ENCODE results near the gene NOL9. TPM values are rescaled to one million over a fixed set of nuclear protein-coding genes. Genes with fewer than 3 reads are reported as not detected.
A peak's percentile ranks its signal among the peaks of the same experiment; 100 is the strongest.

NOL9 gene
- total and polyA plus RNA-seq, 4 experiments from 2014 or later, result 12.7 to 60.9 (median 46.3) TPM

GRCh38 chr1:6477039-6477820, 77.1 kb downstream of the NOL9 start:
- H3K9me3 Mint-ChIP-seq, result no peaks in the 10 kb centered on the region

GRCh38 chr1:6476483-6476882, 77.8 kb downstream of the NOL9 start:
- ChIA-PET CTCF (ENCODE audit: partially characterized antibody) (interaction anchor here (0.8 to 2.4 kb wide), 13 partner anchors 8 to 172 kb away, joined by 3 to 13 read pairs (median 7); partner anchors contain the start of gene TNFRSF25), POLR2A (ENCODE audit: partially characterized antibody) (interaction anchor here (0.8 to 1.4 kb wide), 2 partner anchors 21 to 28 kb away, joined by 3 read pairs; no protein-coding TSS in a partner anchor)
- Mint-ChIP-seq H3K27me3 (no peaks in the 10 kb centered on the region), H3K4me3 (no peak overlapping the region), H3K9me3 (no peaks in the 10 kb centered on the region), H3K36me3 (no peaks in the 10 kb centered on the region), H3K27ac (peak overlapping the region in 1 of 7 donors; percentile 27), H3K4me1 (peaks cover 2 to 8% (median 5%) of the 10 kb centered on the region in 4 donors)
- H3K9me3 ChIP-seq (ENCODE audit: control insufficient read depth in 1 of 2, low read length in 2 of 2), result no peaks in the 10 kb centered on the region
- no peak for DNase-seq
- intact Hi-C loops (cut with micrococcal nuclease), result no loop called here
- H3K4me3 ChIP-seq (ENCODE audit: low read length in 2 of 2), result no peak overlapping the region
- peaks cover 5% of the 10 kb centered on the region for H3K4me1 ChIP-seq (ENCODE audit: insufficient read depth, low read length)
- no peak overlapping the region for H3K27ac ChIP-seq (ENCODE audit: low read depth, low read length)
- H3K27me3 ChIP-seq (ENCODE audit: insufficient read depth, low read length), result no peaks in the 10 kb centered on the region
- no peaks in the 10 kb centered on the region for H3K36me3 ChIP-seq (ENCODE audit: insufficient read depth, low read length)

More at GRCh38 chr1:6477039-6477820, 77.1 kb downstream of the NOL9 start:
- ChIA-PET POLR2A (ENCODE audit: partially characterized antibody) (interaction anchor here (1.0 to 1.4 kb wide), 2 partner anchors 22 to 23 kb away, joined by 3 read pairs; no protein-coding TSS in a partner anchor), CTCF (ENCODE audit: partially characterized antibody) (interaction anchor here (0.8 to 4.4 kb wide), 17 partner anchors 7 to 171 kb away, joined by 3 to 15 read pairs (median 7); partner anchors contain the start of gene TNFRSF25)
- peaks cover 5% of the 10 kb centered on the region for H3K4me1 ChIP-seq (ENCODE audit: insufficient read depth, low read length)
- H3K27ac ChIP-seq (ENCODE audit: low read depth, low read length), result no peak overlapping the region
- DNase-seq, result no peak
- Mint-ChIP-seq H3K4me1 (peaks cover 2 to 8% (median 5%) of the 10 kb centered on the region in 4 donors), H3K27ac (no peak overlapping the region), H3K27me3 (no peaks in the 10 kb centered on the region), H3K4me3 (no peak overlapping the region), H3K36me3 (no peaks in the 10 kb centered on the region)
- H3K9me3 ChIP-seq (ENCODE audit: control insufficient read depth in 1 of 2, low read length in 2 of 2), result no peaks in the 10 kb centered on the region
- H3K4me3 ChIP-seq (ENCODE audit: low read length in 2 of 2), result no peak overlapping the region
- intact Hi-C loops (cut with micrococcal nuclease), result no loop called here
- no peaks in the 10 kb centered on the region for H3K36me3 ChIP-seq (ENCODE audit: insufficient read depth, low read length)
- H3K27me3 ChIP-seq (ENCODE audit: insufficient read depth, low read length), result no peaks in the 10 kb centered on the region

GRCh38 chr1:6475381-6476133, 78.8 kb downstream of the NOL9 start:
- Mint-ChIP-seq H3K27me3 (no peaks in the 10 kb centered on the region), H3K4me3 (peak overlapping the region in 2 of 8 donors; percentile 35 to 49), H3K27ac (peak overlapping the region in 2 of 7 donors; percentile 18 to 27), H3K4me1 (peaks cover 2 to 8% (median 5%) of the 10 kb centered on the region in 4 donors), H3K9me3 (no peaks in the 10 kb centered on the region), H3K36me3 (no peaks in the 10 kb centered on the region)
- Histone ChIP-seq H3K4me3 (ENCODE audit: low read length in 2 of 2) (no peak overlapping the region), H3K9me3 (ENCODE audit: control insufficient read depth in 1 of 2, low read length in 2 of 2) (no peaks in the 10 kb centered on the region), H3K27me3 (ENCODE audit: insufficient read depth, low read length) (no peaks in the 10 kb centered on the region), H3K27ac (ENCODE audit: low read depth, low read length) (no peak overlapping the region), H3K36me3 (ENCODE audit: insufficient read depth, low read length) (no peaks in the 10 kb centered on the region), H3K4me1 (ENCODE audit: insufficient read depth, low read length) (peaks cover 5% of the 10 kb centered on the region)
- intact Hi-C loops (cut with micrococcal nuclease), result loop anchor here (1.0 kb wide), 6 partner anchors 9 to 229 kb away; partner anchors contain the start of gene TNFRSF25
- POLR2A ChIA-PET (ENCODE audit: partially characterized antibody), result interaction anchor here (0.8 kb wide), 2 partner anchors 12 to 27 kb away, joined by 3 read pairs; no protein-coding TSS in a partner anchor
- CTCF ChIA-PET (ENCODE audit: partially characterized antibody), result interaction anchor here (0.9 to 2.4 kb wide), 13 partner anchors 9 to 173 kb away, joined by 3 to 13 read pairs (median 7); partner anchors contain the start of gene TNFRSF25
- peak; percentile 76 to 84 (median 79) for DNase-seq

GRCh38 chr1:6474815-6475282, 79.5 kb downstream of the NOL9 start:
- H3K27me3 ChIP-seq (ENCODE audit: insufficient read depth, low read length), result no peaks in the 10 kb centered on the region
- Mint-ChIP-seq H3K36me3 (no peaks in the 10 kb centered on the region), H3K27ac (no peak overlapping the region), H3K27me3 (no peaks in the 10 kb centered on the region), H3K4me1 (peaks cover 2 to 8% (median 5%) of the 10 kb centered on the region in 4 donors), H3K4me3 (no peak overlapping the region), H3K9me3 (no peaks in the 10 kb centered on the region)
- ChIA-PET POLR2A (ENCODE audit: partially characterized antibody) (no interaction called here), CTCF (ENCODE audit: partially characterized antibody) (interaction anchor here (0.9 to 1.9 kb wide), 3 partner anchors 15 to 51 kb away, joined by 3 to 6 read pairs (median 3); no protein-coding TSS in a partner anchor)
- DNase-seq, result no peak
- intact Hi-C loops (cut with micrococcal nuclease), result loop anchor here (1.0 kb wide), 6 partner anchors 9 to 229 kb away; partner anchors contain the start of gene TNFRSF25
- no peak overlapping the region for H3K4me3 ChIP-seq (ENCODE audit: low read length in 2 of 2)
- no peaks in the 10 kb centered on the region for H3K9me3 ChIP-seq (ENCODE audit: control insufficient read depth in 1 of 2, low read length in 2 of 2)
- peaks cover 5% of the 10 kb centered on the region for H3K4me1 ChIP-seq (ENCODE audit: insufficient read depth, low read length)
- H3K36me3 ChIP-seq (ENCODE audit: insufficient read depth, low read length), result no peaks in the 10 kb centered on the region
- H3K27ac ChIP-seq (ENCODE audit: low read depth, low read length), result no peak overlapping the region

GRCh38 chr1:6473974-6474814, 80.1 kb downstream of the NOL9 start:
- H3K4me3 ChIP-seq (ENCODE audit: low read length in 2 of 2), result no peak overlapping the region
- Mint-ChIP-seq H3K36me3 (no peaks in the 10 kb centered on the region), H3K4me1 (peaks cover 2 to 8% (median 5%) of the 10 kb centered on the region in 4 donors), H3K27ac (no peak overlapping the region), H3K27me3 (no peaks in the 10 kb centered on the region), H3K4me3 (no peak overlapping the region), H3K9me3 (no peaks in the 10 kb centered on the region)
- no peak overlapping the region for H3K27ac ChIP-seq (ENCODE audit: low read depth, low read length)
- ChIA-PET CTCF (ENCODE audit: partially characterized antibody) (interaction anchor here (0.9 to 1.0 kb wide), 2 partner anchors 25 to 51 kb away, joined by 3 read pairs; no protein-coding TSS in a partner anchor), POLR2A (ENCODE audit: partially characterized antibody) (interaction anchor here (1.3 kb wide), 1 partner anchor 12 kb away, joined by 7 read pairs; no protein-coding TSS in a partner anchor)
- H3K4me1 ChIP-seq (ENCODE audit: insufficient read depth, low read length), result peaks cover 5% of the 10 kb centered on the region
- no peaks in the 10 kb centered on the region for H3K27me3 ChIP-seq (ENCODE audit: insufficient read depth, low read length)
- H3K9me3 ChIP-seq (ENCODE audit: control insufficient read depth in 1 of 2, low read length in 2 of 2), result no peaks in the 10 kb centered on the region
- intact Hi-C loops (cut with micrococcal nuclease), result no loop called here
- H3K36me3 ChIP-seq (ENCODE audit: insufficient read depth, low read length), result no peaks in the 10 kb centered on the region
- DNase-seq, result no peak

- CTCF ChIA-PET (ENCODE audit: partially characterized antibody), result interaction anchor here (0.8 to 1.5 kb wide), 5 partner anchors 13 to 51 kb away, joined by 3 to 7 read pairs (median 4); no protein-coding TSS in a partner anchor
- no peaks in the 10 kb centered on the region for H3K27me3 ChIP-seq (ENCODE audit: insufficient read depth, low read length)
- no peaks in the 10 kb centered on the region for H3K36me3 ChIP-seq (ENCODE audit: insufficient read depth, low read length)
- H3K27me3 Mint-ChIP-seq, result no peaks in the 10 kb centered on the region
- H3K36me3 Mint-ChIP-seq, result no peaks in the 10 kb centered on the region
- no peak overlapping the region for H3K27ac Mint-ChIP-seq
- POLR2A ChIA-PET (ENCODE audit: partially characterized antibody), result interaction anchor here (0.6 to 5.8 kb wide), 4 partner anchors 10 to 19 kb away, joined by 3 to 40 read pairs (median 8); no protein-coding TSS in a partner anchor
- no peak overlapping the region for H3K27ac ChIP-seq (ENCODE audit: low read depth, low read length)
- no peak overlapping the region for H3K4me3 Mint-ChIP-seq
- peaks cover 2 to 10% (median 5%) of the 10 kb centered on the region in 4 donors for H3K4me1 Mint-ChIP-seq
- intact Hi-C loops (cut with micrococcal nuclease), result no loop called here
- peaks cover 5% of the 10 kb centered on the region for H3K4me1 ChIP-seq (ENCODE audit: insufficient read depth, low read length)
- H3K9me3 ChIP-seq (ENCODE audit: control insufficient read depth in 1 of 2, low read length in 2 of 2), result no peaks in the 10 kb centered on the region
- H3K9me3 Mint-ChIP-seq, result no peaks in the 10 kb centered on the region
- DNase-seq, result no peak
- no peak overlapping the region for H3K4me3 ChIP-seq (ENCODE audit: low read length in 2 of 2)
Observed at GRCh38 chr1:6473156-6473555, 81.2 kb downstream of the NOL9 start.

Data from CD4-positive, alpha-beta memory T cell (primary cell).